Lower leg skin (tissue), 3 donors: ENCODE measurements around the gene SLC48A1.

Source experiments
- POLR2A ChIP-seq, 2 donors: fragments of 450-650 bp; IDR thresholded peaks; one replicate each; pipeline ENCODE4 v1.6.1; 2016 to 2017; ENCODE audit warnings: antibody characterized with exemption in 2 of 2, mild to moderate bottlenecking in 1 of 2, moderate library complexity in 1 of 2
- TF ChIP-seq, protein P1 (sequence below), 3 donors: fragments of 450-650 bp; IDR thresholded peaks; one replicate each; pipeline ENCODE4 v1.5.1; 2016; ENCODE audit warnings: antibody characterized with exemption in 3 of 3, mild to moderate bottlenecking in 3 of 3, moderate library complexity in 2 of 3

DNA sequence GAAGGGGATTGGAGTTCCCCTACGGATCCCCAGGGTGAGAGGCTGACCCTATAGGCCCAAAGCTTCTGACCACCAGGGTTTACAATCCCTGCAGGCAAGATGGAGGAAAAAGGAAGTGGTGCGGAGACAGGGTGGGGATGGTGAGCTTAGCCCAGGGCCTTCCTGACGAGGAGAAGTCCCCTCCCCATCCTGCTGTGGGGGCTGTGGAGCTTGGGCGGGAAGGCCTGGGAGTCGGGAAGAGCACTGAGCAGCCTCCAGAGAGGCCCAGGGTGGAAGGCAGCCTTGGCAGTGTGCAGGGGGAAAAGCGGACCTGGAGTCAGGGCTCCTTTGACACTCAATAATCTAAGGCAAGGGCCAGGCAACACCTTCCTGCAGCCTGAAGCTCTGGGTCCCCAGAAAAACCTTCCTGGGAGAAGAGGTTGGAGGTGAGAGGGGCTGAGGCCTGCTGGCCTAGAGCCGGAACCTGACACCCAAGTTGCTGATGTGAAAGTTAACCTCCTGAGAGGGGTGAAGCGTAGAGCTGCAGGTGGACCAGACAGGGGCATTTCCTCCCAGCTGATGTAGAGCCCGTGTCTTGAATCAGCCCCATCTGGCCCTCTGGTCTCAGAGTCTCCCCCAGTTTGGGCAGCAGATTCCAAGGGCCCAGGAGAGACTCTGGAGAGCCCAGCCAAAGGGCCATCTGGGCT, 40.6 kb downstream of the SLC48A1 start:
- TF ChIP-seq, protein P1, sequence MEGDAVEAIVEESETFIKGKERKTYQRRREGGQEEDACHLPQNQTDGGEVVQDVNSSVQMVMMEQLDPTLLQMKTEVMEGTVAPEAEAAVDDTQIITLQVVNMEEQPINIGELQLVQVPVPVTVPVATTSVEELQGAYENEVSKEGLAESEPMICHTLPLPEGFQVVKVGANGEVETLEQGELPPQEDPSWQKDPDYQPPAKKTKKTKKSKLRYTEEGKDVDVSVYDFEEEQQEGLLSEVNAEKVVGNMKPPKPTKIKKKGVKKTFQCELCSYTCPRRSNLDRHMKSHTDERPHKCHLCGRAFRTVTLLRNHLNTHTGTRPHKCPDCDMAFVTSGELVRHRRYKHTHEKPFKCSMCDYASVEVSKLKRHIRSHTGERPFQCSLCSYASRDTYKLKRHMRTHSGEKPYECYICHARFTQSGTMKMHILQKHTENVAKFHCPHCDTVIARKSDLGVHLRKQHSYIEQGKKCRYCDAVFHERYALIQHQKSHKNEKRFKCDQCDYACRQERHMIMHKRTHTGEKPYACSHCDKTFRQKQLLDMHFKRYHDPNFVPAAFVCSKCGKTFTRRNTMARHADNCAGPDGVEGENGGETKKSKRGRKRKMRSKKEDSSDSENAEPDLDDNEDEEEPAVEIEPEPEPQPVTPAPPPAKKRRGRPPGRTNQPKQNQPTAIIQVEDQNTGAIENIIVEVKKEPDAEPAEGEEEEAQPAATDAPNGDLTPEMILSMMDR (IDR thresholded peaks at IDR 0.05), result no peak
- TF ChIP-seq POLR2A (IDR thresholded peaks at IDR 0.05), result no peak
